WERI-Rb-1 (cell line): ENCODE data around the gene PCNX2.
A peak's percentile ranks its signal among the peaks of the same experiment; 100 is the strongest.

Experiments used
- DNase-seq: peaks from one replicate; pipeline ENCODE4 v3.0.0-alpha.2; 2020
- H3K27ac ChIP-seq: fragments of 250-450 bp; sonication (Bioruptor Pico); 2 replicates; pipeline ENCODE4 v1.5.1; 2020; ENCODE audit warnings: mild to moderate bottlenecking, moderate library complexity
- H3K27me3 ChIP-seq: fragments of 250-450 bp; sonication (Bioruptor Pico); 2 replicates; pipeline ENCODE4 v1.5.1; 2021; ENCODE audit warnings: mild to moderate bottlenecking, low read depth, moderate library complexity; ENCODE audit not compliant: insufficient read depth, severe bottlenecking
- H3K36me3 ChIP-seq: fragments of 250-450 bp; sonication (Bioruptor Pico); 2 replicates; pipeline ENCODE4 v1.5.1; 2020; ENCODE audit warnings: mild to moderate bottlenecking, moderate library complexity
- H3K4me3 ChIP-seq: 2 replicates; pipeline ENCODE4 v1.5.1; 2011; ENCODE audit warnings: low read depth, mild to moderate bottlenecking, control low read depth, low read length
- H3K9me3 ChIP-seq: fragments of 250-450 bp; sonication (Bioruptor Pico); 2 replicates; pipeline ENCODE4 v1.5.1; 2021; ENCODE audit warnings: mild to moderate bottlenecking, moderate library complexity; ENCODE audit not compliant: severe bottlenecking
- CTCF ChIP-seq: IDR thresholded peaks from 2 replicates; pipeline ENCODE4 v1.5.1; 2011; ENCODE audit warnings: low read depth, mild to moderate bottlenecking, control low read depth, inconsistent platforms, low read length

PCNX2 gene

GRCh38 chr1:232992227-232992626, 303.3 kb downstream of the PCNX2 start:
- no peak overlapping the region for H3K27ac ChIP-seq
- DNase-seq: no peak
- peaks cover 24% of the 10 kb centered on the region for H3K9me3 ChIP-seq
- no peak overlapping the region for H3K4me3 ChIP-seq
- H3K36me3 ChIP-seq: no peaks in the 10 kb centered on the region
- H3K27me3 ChIP-seq: no peaks in the 10 kb centered on the region
- TF ChIP-seq CTCF: peak; percentile 5; the same call in 1 of the 2 replicates

DNA sequence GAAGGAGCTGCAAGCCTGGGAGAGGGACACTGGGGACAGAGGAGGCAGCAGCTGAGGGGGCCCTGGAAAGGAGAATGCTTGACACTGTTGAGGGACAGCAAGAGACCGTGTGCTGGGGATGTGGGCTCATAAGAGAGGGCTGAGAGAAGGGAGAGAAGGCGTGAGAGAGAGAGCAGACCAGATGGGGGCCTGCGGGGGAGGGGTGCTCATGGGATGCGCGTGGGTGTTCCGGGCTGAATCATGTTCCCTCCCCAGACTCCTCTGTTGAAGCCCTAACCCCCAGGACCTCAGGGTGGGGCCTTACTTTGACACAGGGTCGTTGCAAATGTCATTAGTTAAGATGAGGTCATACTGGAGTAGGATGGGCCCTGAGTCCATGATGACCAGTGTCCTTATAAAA, 304.3 kb downstream of the PCNX2 start:
- no peak for TF ChIP-seq CTCF
- no peaks in the 10 kb centered on the region for H3K36me3 ChIP-seq
- no peak overlapping the region for H3K4me3 ChIP-seq
- peaks cover 24% of the 10 kb centered on the region for H3K9me3 ChIP-seq
- no peak overlapping the region for H3K27ac ChIP-seq
- DNase-seq: no peak
- H3K27me3 ChIP-seq: no peaks in the 10 kb centered on the region

DNA sequence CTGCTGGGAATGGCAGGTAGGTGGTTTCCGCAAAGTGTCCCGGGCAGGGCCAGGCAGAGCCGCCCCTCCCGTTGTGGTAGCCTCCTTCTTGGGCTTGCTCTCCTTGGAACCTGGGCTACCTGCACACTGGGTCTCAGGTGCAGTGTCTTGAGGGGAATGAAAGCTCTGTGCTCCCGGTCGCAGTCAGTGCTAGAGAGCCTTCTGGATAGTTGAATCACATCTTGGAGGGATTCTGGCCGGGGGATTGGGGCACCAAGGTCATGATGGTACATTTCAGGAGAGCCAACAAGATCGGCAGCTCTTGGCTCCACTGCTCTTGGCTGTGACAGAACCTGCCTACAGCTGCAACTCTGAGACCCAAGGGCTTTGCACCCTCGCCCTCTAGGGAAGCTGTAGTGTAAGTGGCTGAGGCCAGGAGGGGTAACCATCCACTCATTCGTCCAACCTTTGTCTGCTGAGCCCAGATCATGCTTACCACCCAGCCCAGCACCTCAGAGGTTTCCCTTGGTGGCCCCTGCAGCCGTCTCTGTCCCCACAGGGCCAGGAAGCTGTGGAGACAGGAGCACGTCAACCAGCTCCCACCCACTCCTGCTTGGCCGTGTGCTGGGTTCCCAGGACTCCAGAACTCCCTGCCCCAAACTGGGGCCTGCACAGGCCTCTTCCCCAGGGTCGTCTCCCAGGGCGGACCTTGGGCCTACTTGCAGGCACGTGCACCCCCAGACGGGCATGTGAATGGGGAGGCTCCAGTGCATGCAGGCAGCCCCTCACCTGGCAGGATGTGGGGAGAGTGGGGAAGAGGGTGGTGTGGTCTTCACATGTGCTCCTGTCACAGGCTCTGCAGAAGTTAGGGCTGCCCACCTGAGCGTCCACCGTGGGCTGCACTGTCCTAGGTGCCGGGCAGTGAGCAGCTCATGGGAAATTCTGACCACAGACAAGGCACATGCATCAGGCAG, 305.1 kb downstream of the PCNX2 start:
- no peaks in the 10 kb centered on the region for H3K36me3 ChIP-seq
- H3K9me3 ChIP-seq: peaks cover 24% of the 10 kb centered on the region
- no peak for DNase-seq
- H3K4me3 ChIP-seq: no peak overlapping the region
- H3K27me3 ChIP-seq: no peaks in the 10 kb centered on the region
- no peak overlapping the region for H3K27ac ChIP-seq
- TF ChIP-seq CTCF: peak; percentile 29

GRCh38 chr1:232988572-232989040, 306.9 kb downstream of the PCNX2 start:
- no peaks in the 10 kb centered on the region for H3K27me3 ChIP-seq
- peak overlapping the region; percentile 30 for H3K27ac ChIP-seq
- peaks cover 11% of the 10 kb centered on the region for H3K9me3 ChIP-seq
- H3K4me3 ChIP-seq: no peak overlapping the region
- TF ChIP-seq CTCF: no peak
- H3K36me3 ChIP-seq: no peaks in the 10 kb centered on the region
- peak; percentile 69 for DNase-seq

DNA sequence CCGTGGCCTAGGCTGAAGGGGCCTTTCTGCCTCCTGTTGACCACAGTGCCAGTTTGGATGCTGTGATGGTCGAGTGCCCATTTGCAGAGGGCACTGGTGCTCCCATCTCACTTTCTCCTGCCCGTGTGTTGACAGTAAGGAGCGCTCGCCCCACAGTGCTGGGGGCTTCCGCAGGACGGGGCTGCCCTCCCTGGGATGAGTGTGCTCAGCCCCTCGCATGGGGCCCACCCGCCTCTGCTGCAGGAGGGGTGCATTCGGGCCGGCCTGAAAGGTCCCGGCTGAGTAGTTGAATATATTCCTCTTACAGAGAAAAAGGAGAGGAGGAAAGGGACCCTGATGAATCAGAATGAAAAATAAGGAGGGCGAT, 307.8 kb downstream of the PCNX2 start:
- DNase-seq: no peak
- Histone ChIP-seq H3K36me3 (no peaks in the 10 kb centered on the region), H3K27ac (peak overlapping the region; percentile 15; the same call in 1 of the 2 replicates), H3K9me3 (peaks cover 3% of the 10 kb centered on the region), H3K27me3 (no peaks in the 10 kb centered on the region), H3K4me3 (no peak overlapping the region)
- no peak for TF ChIP-seq CTCF
